GM21786 (cell line): ENCODE results near the gene UGT2A3.
A peak's percentile ranks its signal among the peaks of the same experiment; 100 is the strongest.

Experiments used
- ATAC-seq: cut with Tn5 transposase; IDR thresholded peaks from one replicate; pipeline ENCODE4 v1.9.1; 2021; ENCODE audit not compliant: unreplicated experiment

The UGT2A3 gene

DNA sequence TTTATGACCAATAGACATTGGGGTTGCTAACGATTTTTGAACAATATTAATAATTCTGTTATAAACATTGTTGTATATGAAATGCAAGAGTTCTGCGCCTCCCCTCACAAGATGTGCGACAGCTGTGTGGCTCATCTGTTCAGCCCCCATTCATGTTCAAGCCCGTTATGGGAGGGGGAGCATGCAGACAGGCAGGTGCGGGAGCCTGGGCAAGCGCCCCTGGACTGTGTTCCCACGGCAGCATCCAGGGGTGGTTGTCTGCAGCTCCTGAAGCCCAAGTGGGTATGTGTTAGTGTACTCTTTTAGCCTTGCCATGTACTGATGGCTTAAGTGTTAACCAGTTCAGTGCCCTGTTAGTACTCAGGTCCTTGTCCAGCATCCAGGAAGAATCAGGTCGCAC lies 34.6 kb downstream of the UGT2A3 start:
- ATAC-seq = no peak

- ATAC-seq = no peak
These were observed 38.8 kb downstream of the UGT2A3 start for GRCh38 chr4:68912807-68913206.

- ATAC-seq = no peak
These were observed 42.2 kb downstream of the UGT2A3 start for GRCh38 chr4:68909385-68909784.

GRCh38 chr4:68907788-68908700 lies 43.6 kb downstream of the UGT2A3 start:
- no peak for ATAC-seq

GRCh38 chr4:68907245-68907644 lies 44.4 kb downstream of the UGT2A3 start:
- ATAC-seq = no peak

- ATAC-seq = no peak
These were observed 44.8 kb downstream of the UGT2A3 start for GRCh38 chr4:68906780-68907137.

DNA sequence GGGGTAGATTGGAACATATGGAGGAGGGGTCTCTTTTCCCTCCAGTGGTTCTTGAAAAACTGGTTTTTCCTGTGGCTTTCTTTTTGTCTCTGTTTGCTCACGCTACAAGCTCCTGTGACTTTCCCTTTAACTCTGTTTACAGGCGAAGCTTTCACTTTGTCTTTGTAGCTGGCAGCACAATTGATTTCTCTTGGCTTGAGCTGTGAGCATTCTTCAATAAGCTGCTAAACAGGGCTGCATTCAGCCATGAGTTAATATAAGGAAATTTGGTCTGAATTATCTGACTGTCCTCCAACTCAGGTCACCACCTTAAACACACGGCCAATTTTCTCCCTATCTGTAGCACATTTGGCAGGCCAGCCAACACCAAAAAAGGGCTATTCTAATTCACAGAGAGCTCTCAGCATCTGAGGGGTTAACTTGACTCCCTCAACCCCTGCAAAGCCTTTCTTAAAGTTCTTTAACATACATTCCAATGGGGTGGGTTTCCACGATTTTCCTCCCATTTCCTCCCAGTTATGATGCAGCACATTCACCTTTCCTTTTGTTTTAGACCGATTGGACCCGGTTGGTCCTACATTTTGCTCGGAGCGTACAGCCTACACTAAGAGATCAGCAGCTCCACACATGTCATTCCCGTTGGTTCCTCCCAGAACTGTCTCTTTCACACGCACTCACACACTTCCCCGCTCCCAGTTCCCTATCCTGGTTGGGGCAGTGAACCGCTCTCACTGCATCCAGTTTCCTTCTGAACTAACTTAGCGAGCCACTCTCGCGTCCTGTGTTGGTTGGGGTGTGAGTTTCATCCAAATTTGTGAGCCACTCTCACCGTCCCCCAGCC lies 45.4 kb downstream of the UGT2A3 start:
- no peak for ATAC-seq

- ATAC-seq = no peak
These were observed 46.0 kb downstream of the UGT2A3 start for GRCh38 chr4:68905598-68905938.

GRCh38 chr4:68904786-68905185 lies 46.8 kb downstream of the UGT2A3 start:
- ATAC-seq = peak; percentile 60

DNA sequence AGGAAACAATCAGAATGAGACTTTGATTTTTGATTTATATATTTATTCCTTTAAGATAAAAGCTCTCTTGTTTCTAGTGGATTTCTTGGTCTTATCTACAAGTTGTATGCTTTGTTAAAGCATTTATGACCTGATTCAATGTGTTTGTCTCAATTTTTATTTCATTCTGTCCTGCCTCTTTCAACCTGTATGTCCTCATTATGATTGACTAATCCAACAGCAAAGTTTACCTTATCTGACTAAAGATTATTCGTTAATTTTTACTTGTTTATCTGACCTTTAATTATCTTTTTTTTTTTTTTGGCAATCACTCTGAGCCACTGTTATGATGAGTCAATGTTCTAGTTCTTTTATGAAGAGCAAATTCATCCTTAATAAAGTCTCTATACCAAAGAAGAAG lies 54.9 kb downstream of the UGT2A3 start:
- ATAC-seq = no peak

- no peak for ATAC-seq
These were observed 55.9 kb downstream of the UGT2A3 start for GRCh38 chr4:68895561-68896198.

- no peak for ATAC-seq
These were observed 58.7 kb downstream of the UGT2A3 start for GRCh38 chr4:68892861-68893260.

DNA sequence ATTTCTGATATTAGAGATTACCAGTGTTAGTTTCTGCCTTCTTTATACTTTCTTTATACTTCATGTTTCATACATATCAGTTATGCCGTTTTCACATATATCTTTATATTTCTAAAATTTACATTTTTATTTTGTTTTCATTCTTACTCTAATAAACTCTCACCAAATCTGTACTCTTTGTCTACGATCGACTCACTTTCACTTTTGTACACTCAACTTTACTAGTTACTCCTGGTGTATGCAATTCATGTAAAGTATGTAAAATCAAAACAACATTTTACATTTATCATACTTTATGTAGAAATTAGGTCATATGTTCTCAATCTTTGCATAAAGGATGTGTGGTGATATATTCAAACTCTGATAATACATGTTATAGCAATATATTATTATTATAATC lies 59.9 kb downstream of the UGT2A3 start:
- no peak for ATAC-seq

- ATAC-seq = no peak
These were observed 66.1 kb downstream of the UGT2A3 start for GRCh38 chr4:68885545-68885944.

DNA sequence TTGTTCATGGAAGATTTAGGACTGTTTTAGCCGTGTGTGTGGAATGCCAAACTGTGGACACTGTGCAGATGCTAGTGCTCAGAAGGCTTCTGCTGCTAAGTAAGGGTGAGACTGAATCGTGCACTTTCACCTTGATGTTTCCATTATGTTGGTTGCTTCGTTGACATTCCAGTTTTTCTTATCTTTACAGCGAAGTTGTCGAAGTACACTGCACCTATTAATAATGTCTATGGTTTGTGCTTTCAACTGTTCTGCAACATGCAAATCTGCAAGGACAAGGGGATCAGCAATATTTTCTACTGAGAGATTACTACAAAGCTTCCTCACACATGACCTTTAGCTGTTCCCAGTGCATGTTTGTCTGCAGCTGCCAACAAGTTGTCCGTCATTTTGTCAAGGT lies 67.7 kb downstream of the UGT2A3 start:
- no peak for ATAC-seq
